Measurements from ENCODE around the gene CBX7. TPM values are rescaled to one million over a fixed set of nuclear protein-coding genes. Genes with fewer than 3 reads are reported as not detected.

The CBX7 gene
- total and polyA plus RNA-seq, 2 of the 8 experiments (the other 6 are each of a cell fraction or from before 2014, with no cell fraction given), result 6.9 to 8.7 TPM

GRCh38 chr22:39084666-39085065 is 67.8 kb downstream of the CBX7 start:
- Histone ChIP-seq H3K4me1 (replicated peaks in 1 of 4; ENCODE audit: control insufficient read depth in 3 of 4, insufficient read depth in 4 of 4, low read length in 3 of 4) (peaks cover 0 to 9% (median 6%) of the 10 kb centered on the region in 4 experiments; a peak in 6 of 7 replicates), H2AK5ac (ENCODE audit: low read depth, low read length) (no peak overlapping the region), H2BK120ac (replicated peaks; ENCODE audit: low read depth, low read length) (no peak overlapping the region), H3K9me3 (ENCODE audit: insufficient read depth in 2 of 2, low read depth in 1 of 2, low read length in 1 of 2) (no peaks in the 10 kb centered on the region), H2AFZ (ENCODE audit: low read length) (no peak overlapping the region), H3K4ac (replicated peaks; ENCODE audit: insufficient read length, low read depth, low read length) (no peak overlapping the region), H2BK20ac (ENCODE audit: low read length) (no peak overlapping the region; the same call in 1 of the 2 replicates), H4K20me1 (replicated peaks in 1 of 2; ENCODE audit: control insufficient read depth in 1 of 2, insufficient read depth in 2 of 2, low read length in 2 of 2) (peaks cover 0 to 2% of the 10 kb centered on the region in 2 experiments), H2BK15ac (ENCODE audit: low read length) (no peak overlapping the region), H4K5ac (ENCODE audit: insufficient read length, low read depth, low read length) (no peak overlapping the region), H2BK12ac (ENCODE audit: low read depth, low read length) (no peak overlapping the region), H3K18ac (ENCODE audit: extremely low read depth, low read length) (no peak overlapping the region), H3K79me1 (ENCODE audit: low read depth, low read length) (no peaks in the 10 kb centered on the region), H2BK5ac (ENCODE audit: low read depth, low read length) (no peak overlapping the region), H3K27ac (ENCODE audit: low read depth, low read length) (no peak overlapping the region), H3K56ac (replicated peaks; ENCODE audit: insufficient read length, low read depth, low read length) (no peak overlapping the region), H3K79me2 (ENCODE audit: control insufficient read depth in 1 of 2, insufficient read depth in 2 of 2, low read length in 2 of 2) (no peaks in the 10 kb centered on the region), H3K27me3 (replicated peaks in 1 of 4; ENCODE audit: control insufficient read depth in 3 of 4, extremely low read depth in 1 of 4, insufficient read depth in 3 of 4, low read length in 3 of 4) (no peaks in the 10 kb centered on the region), H3K9ac (replicated peaks in 1 of 4; ENCODE audit: extremely low read depth in 1 of 4, low read depth in 3 of 4, low read length in 3 of 4) (no peak overlapping the region), H3K23me2 (ENCODE audit: low read depth, low read length) (peaks cover 2% of the 10 kb centered on the region; the same call in 1 of the 2 replicates), H3K36me3 (ENCODE audit: control insufficient read depth in 2 of 4, insufficient read depth in 4 of 4, low read length in 3 of 4) (no peaks in the 10 kb centered on the region), H3K4me3 (ENCODE audit: extremely low read depth in 1 of 4, insufficient read depth in 2 of 4, low read depth in 3 of 4, low read length in 4 of 4) (no peak overlapping the region), H3K14ac (ENCODE audit: insufficient read length) (no peak overlapping the region), H4K91ac (replicated peaks; ENCODE audit: insufficient read length, low read length) (no peak overlapping the region), H3K23ac (ENCODE audit: insufficient read length) (no peak overlapping the region), H4K8ac (ENCODE audit: extremely low read depth, insufficient read depth, low read length) (no peak overlapping the region), H3K4me2 (ENCODE audit: insufficient read depth in 1 of 2, low read depth in 2 of 2, low read length in 2 of 2) (no peak overlapping the region)
- no peak for FAIRE-seq
- POLR2A ChIA-PET (ENCODE audit: partially characterized antibody), result no interaction called here
- DNase-seq (ENCODE audit: low read depth in 1 of 2, low spot score in 2 of 2), result no peak
- TF ChIP-seq USF2 (IDR thresholded peaks at IDR 0.05; ENCODE audit: low read length) (no peak), CREB1 (IDR thresholded peaks at IDR 0.05) (no peak)
- CTCF ChIA-PET (ENCODE audit: partially characterized antibody), result no interaction called here
- WGBS, 2 experiments (ENCODE audit: extremely low coverage in 1 of 2, insufficient coverage in 1 of 2, insufficient read length in 1 of 2, insufficient replicate concordance in 2 of 2, low coverage in 1 of 2, low lambda C conversion rate in 2 of 2, missing lambda C conversion rate in 1 of 2), result 95% methylated on average over 8 of the region's 8 CpGs; no CpG with 5 or more reads in 1 of the 2 experiments
